Trophoblast cell (in vitro differentiated cells and primary cell): ENCODE results near the gene C19orf47.

Experiments
- DNase-seq, 2 donors: peaks; one replicate each; pipeline ENCODE4 v3.0.0-alpha.2; 2016
- H2AFZ ChIP-seq: 2 replicates; pipeline ENCODE4 v1.6.1; 2013; ENCODE audit warnings: low read length, moderate library complexity, mild to moderate bottlenecking; ENCODE audit not compliant: insufficient read depth, poor library complexity
- H2AK5ac ChIP-seq: 2 replicates; pipeline ENCODE4 v1.6.1; 2013; ENCODE audit warnings: mild to moderate bottlenecking, low read length
- H2BK120ac ChIP-seq: 2 replicates; pipeline ENCODE4 v1.6.1; 2013; ENCODE audit warnings: low read length, mild to moderate bottlenecking, moderate library complexity; ENCODE audit not compliant: insufficient read depth, poor library complexity
- H2BK12ac ChIP-seq: 2 replicates; pipeline ENCODE4 v1.6.1; 2013; ENCODE audit warnings: mild to moderate bottlenecking, low read length, moderate library complexity
- H2BK5ac ChIP-seq: 2 replicates; pipeline ENCODE4 v1.6.1; 2013; ENCODE audit warnings: low read length, low read depth, moderate library complexity, mild to moderate bottlenecking; ENCODE audit not compliant: poor library complexity
- H3K14ac ChIP-seq: 2 replicates; pipeline ENCODE4 v1.6.1; 2013; ENCODE audit warnings: mild to moderate bottlenecking, low read length
- H3K18ac ChIP-seq: 2 replicates; pipeline ENCODE4 v1.6.1; 2013; ENCODE audit warnings: mild to moderate bottlenecking, low read length
- H3K23ac ChIP-seq: 2 replicates; pipeline ENCODE4 v1.6.1; 2013; ENCODE audit warnings: low read length
- H3K27ac ChIP-seq: 2 replicates; pipeline ENCODE4 v1.5.1; 2013; ENCODE audit warnings: low read depth, mild to moderate bottlenecking, inconsistent platforms, low read length, moderate library complexity
- H3K27me3 ChIP-seq: 2 replicates; pipeline ENCODE4 v1.6.1; 2013; ENCODE audit warnings: inconsistent platforms, mild to moderate bottlenecking, low read length, moderate library complexity; ENCODE audit not compliant: insufficient read depth
- H3K36me3 ChIP-seq, 2 experiments: 1 replicate in 1 of 2; 2 replicates in 1 of 2; pipeline ENCODE4 v1.6.1; 2013; ENCODE audit warnings: low read length in 2 of 2, mild to moderate bottlenecking in 2 of 2, moderate library complexity in 1 of 2; ENCODE audit not compliant: insufficient read depth in 2 of 2, control insufficient read depth in 1 of 2
- H3K4ac ChIP-seq: 2 replicates; pipeline ENCODE4 v1.6.1; 2013; ENCODE audit warnings: low read depth, mild to moderate bottlenecking, low read length, moderate library complexity
- H3K4me1 ChIP-seq, 2 experiments: 1 replicate in 1 of 2; 2 replicates in 1 of 2; pipeline ENCODE4 v1.6.1; 2013; ENCODE audit warnings: low read length in 2 of 2, mild to moderate bottlenecking in 2 of 2, moderate library complexity in 1 of 2; ENCODE audit not compliant: insufficient read depth in 2 of 2, control insufficient read depth in 1 of 2
- H3K4me2 ChIP-seq: 2 replicates; pipeline ENCODE4 v1.6.1; 2013; ENCODE audit warnings: inconsistent platforms, mild to moderate bottlenecking, low read length, moderate library complexity
- H3K4me3 ChIP-seq: 2 replicates; pipeline ENCODE4 v1.5.1; 2013; ENCODE audit warnings: mild to moderate bottlenecking, low read depth, low read length, inconsistent platforms
- H3K79me1 ChIP-seq: one replicate; pipeline ENCODE4 v1.6.1; 2013; ENCODE audit warnings: low read length
- H3K79me2 ChIP-seq: 2 replicates; pipeline ENCODE4 v1.6.1; 2013; ENCODE audit warnings: low read length, mild to moderate bottlenecking; ENCODE audit not compliant: control insufficient read depth, insufficient read depth, poor library complexity
- H3K9ac ChIP-seq: 2 replicates; pipeline ENCODE4 v1.6.1; 2013; ENCODE audit warnings: mild to moderate bottlenecking, low read length
- H3K9me3 ChIP-seq: 2 replicates; pipeline ENCODE4 v1.6.1; 2013; ENCODE audit warnings: low read depth, mild to moderate bottlenecking, control low read depth, inconsistent platforms, low read length; ENCODE audit not compliant: insufficient read depth
- H4K12ac ChIP-seq: 2 replicates; pipeline ENCODE4 v1.6.1; 2013; ENCODE audit warnings: low read depth, mild to moderate bottlenecking, low read length, moderate library complexity
- H4K8ac ChIP-seq: 2 replicates; pipeline ENCODE4 v1.6.1; 2013; ENCODE audit warnings: low read depth, mild to moderate bottlenecking, low read length, moderate library complexity
- H4K91ac ChIP-seq: one replicate; pipeline ENCODE4 v1.6.1; 2013; ENCODE audit warnings: low read depth, mild to moderate bottlenecking, low read length, moderate library complexity
- WGBS: extraction: QIAGEN DNeasy Blood & Tissue Kit; methylation state at CpG from one replicate; pipeline ENCODE4 v1.1.7; 2013; ENCODE audit warnings: missing lambda C conversion rate; ENCODE audit not compliant: insufficient read length, insufficient coverage; ENCODE audit errors: extremely low coverage; 5-methylcytosine and 5-hydroxymethylcytosine counted together

The C19orf47 gene

DNA sequence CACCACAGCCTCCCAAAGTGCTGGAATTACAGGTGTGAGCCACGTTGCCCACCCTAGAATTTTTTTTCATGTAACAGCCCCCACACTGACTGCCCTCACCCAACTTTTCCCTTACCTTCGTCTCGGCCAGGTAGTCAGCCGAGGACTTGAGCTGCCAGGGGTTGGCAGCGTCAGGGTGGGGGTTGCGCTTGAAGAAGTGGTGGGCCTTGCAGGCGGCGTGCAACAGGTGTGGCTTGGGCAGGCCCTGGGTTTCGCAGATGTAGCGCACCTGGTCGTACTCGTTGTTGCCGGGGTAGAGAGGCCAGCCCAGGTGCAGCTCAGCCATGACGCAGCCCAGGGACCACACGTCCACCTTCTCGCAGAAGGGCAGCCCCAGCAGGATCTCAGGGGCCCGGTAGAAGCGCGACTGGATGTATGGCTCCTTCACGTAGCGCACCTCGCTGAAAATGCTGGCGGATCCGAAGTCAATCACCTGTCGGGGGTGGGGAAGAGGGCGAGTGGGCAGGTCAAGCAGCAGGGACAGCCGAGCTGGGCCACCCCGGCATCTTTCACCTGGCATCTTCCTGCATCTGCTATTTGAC, 35.6 kb upstream of the C19orf47 start:
- H3K27ac ChIP-seq = no peak overlapping the region
- H3K36me3 ChIP-seq = peaks cover 17 to 23% of the 10 kb centered on the region in 2 experiments
- no CpG with 5 or more reads among the region's 28 CpGs for WGBS
- no peak overlapping the region for H3K18ac ChIP-seq
- H3K4me2 ChIP-seq = no peak overlapping the region
- no peak overlapping the region for H3K4me3 ChIP-seq
- no peak overlapping the region for H2AFZ ChIP-seq
- no peak overlapping the region for H2AK5ac ChIP-seq
- H4K91ac ChIP-seq = no peak overlapping the region
- H3K9me3 ChIP-seq = peaks cover 2% of the 10 kb centered on the region
- no peak overlapping the region for H3K4ac ChIP-seq
- H3K79me1 ChIP-seq = no peaks in the 10 kb centered on the region
- no peak for DNase-seq
- H4K12ac ChIP-seq = no peak overlapping the region
- H3K4me1 ChIP-seq = no peaks in the 10 kb centered on the region
- H2BK12ac ChIP-seq = no peak overlapping the region
- H3K14ac ChIP-seq = no peak overlapping the region
- H3K79me2 ChIP-seq = no peaks in the 10 kb centered on the region
- no peak overlapping the region for H2BK5ac ChIP-seq
- H3K9ac ChIP-seq = no peak overlapping the region
- no peak overlapping the region for H4K8ac ChIP-seq
- no peak overlapping the region for H3K23ac ChIP-seq
- H2BK120ac ChIP-seq = no peak overlapping the region
- no peaks in the 10 kb centered on the region for H3K27me3 ChIP-seq

DNA sequence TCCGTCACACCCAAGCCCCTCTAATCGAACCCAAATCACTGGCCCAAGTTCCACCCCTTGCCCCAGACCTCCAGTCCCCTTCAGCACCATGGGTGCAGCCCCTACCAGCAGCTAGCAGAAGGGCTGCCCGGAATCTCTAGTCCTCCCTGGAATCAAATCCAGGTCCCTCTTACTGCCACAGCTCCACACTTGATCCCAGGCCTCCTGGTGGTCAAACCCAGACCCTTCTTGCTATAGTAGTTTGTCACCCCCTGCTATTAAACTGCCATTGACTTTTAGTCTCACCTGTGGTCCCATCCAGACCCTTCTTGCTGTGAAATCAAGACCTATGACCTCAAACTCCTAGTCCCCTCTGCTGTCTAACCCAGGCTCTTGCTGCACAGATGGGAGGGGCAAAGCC, 33.1 kb upstream of the C19orf47 start:
- no peak overlapping the region for H3K9ac ChIP-seq
- no peak overlapping the region for H4K8ac ChIP-seq
- H2BK120ac ChIP-seq = no peak overlapping the region
- no peaks in the 10 kb centered on the region for H3K27me3 ChIP-seq
- H3K79me2 ChIP-seq = no peaks in the 10 kb centered on the region
- H4K91ac ChIP-seq = no peak overlapping the region
- no peak for DNase-seq
- H3K18ac ChIP-seq = no peak overlapping the region
- H3K4ac ChIP-seq = no peak overlapping the region
- peaks cover 2% of the 10 kb centered on the region for H3K9me3 ChIP-seq
- no peak overlapping the region for H2AFZ ChIP-seq
- H3K4me1 ChIP-seq = no peaks in the 10 kb centered on the region
- H3K4me3 ChIP-seq = no peak overlapping the region
- H3K14ac ChIP-seq = no peak overlapping the region
- no peak overlapping the region for H4K12ac ChIP-seq
- H3K4me2 ChIP-seq = no peak overlapping the region
- H2AK5ac ChIP-seq = no peak overlapping the region
- no peak overlapping the region for H2BK12ac ChIP-seq
- no CpG with 5 or more reads among the region's 3 CpGs for WGBS
- no peak overlapping the region for H2BK5ac ChIP-seq
- no peaks in the 10 kb centered on the region for H3K79me1 ChIP-seq
- no peak overlapping the region for H3K27ac ChIP-seq
- peaks cover 39 to 45% of the 10 kb centered on the region in 2 experiments for H3K36me3 ChIP-seq
- H3K23ac ChIP-seq = no peak overlapping the region

DNA sequence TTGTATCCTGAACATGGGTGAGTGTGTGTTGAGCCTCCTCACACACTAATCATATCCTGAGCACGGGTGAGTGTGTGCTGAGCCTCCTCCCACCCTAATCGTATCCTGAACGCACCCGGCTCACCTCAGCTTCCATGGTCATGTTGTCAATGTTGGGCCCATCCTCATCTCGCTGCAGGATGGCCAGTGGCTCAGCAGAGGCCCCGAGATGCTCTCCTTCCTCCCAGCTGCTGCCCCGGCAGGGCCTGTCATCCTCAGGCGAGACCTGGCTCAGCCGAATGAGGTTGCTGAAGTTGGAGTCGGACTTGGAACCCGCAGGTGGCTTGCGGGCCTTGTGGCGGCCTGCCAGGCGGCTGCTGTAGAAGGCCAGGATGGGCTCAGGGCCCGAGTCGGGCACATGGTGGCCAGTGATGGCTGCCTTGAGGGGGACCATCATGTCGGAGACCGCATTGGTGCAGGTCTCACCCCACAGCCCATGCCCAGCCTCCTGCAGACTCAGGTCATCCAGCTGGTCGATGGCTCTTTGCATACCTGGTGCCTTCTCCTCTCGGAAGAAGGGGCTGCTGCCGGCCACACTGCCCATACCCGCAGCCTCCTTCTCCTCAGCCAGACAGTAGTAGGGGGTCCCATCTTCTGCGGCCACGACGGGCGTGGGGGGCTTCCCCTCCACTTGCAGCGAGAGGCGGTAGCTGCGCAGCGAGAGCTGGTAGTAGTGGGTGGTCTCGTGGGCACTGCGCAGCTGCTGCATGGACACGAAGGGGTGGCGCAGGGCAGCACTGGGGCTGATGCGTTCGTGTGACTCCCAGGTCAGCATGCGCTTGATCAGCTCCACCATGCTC, 32.2 kb upstream of the C19orf47 start:
- Histone ChIP-seq H3K4me2 (no peak overlapping the region), H4K12ac (no peak overlapping the region), H3K9me3 (peaks cover 2% of the 10 kb centered on the region), H3K4ac (no peak overlapping the region), H2AFZ (no peak overlapping the region), H2BK5ac (no peak overlapping the region), H2BK120ac (no peak overlapping the region), H3K27me3 (no peaks in the 10 kb centered on the region), H3K18ac (no peak overlapping the region), H3K4me1 (no peaks in the 10 kb centered on the region), H4K8ac (no peak overlapping the region), H3K79me1 (no peaks in the 10 kb centered on the region), H3K27ac (no peak overlapping the region), H4K91ac (no peak overlapping the region), H3K23ac (no peak overlapping the region), H3K36me3 (peaks cover 47 to 51% of the 10 kb centered on the region in 2 experiments), H3K79me2 (no peaks in the 10 kb centered on the region), H2AK5ac (no peak overlapping the region), H3K4me3 (no peak overlapping the region), H3K14ac (no peak overlapping the region), H3K9ac (no peak overlapping the region), H2BK12ac (no peak overlapping the region)
- no CpG with 5 or more reads among the region's 37 CpGs for WGBS
- DNase-seq = no peak

DNA sequence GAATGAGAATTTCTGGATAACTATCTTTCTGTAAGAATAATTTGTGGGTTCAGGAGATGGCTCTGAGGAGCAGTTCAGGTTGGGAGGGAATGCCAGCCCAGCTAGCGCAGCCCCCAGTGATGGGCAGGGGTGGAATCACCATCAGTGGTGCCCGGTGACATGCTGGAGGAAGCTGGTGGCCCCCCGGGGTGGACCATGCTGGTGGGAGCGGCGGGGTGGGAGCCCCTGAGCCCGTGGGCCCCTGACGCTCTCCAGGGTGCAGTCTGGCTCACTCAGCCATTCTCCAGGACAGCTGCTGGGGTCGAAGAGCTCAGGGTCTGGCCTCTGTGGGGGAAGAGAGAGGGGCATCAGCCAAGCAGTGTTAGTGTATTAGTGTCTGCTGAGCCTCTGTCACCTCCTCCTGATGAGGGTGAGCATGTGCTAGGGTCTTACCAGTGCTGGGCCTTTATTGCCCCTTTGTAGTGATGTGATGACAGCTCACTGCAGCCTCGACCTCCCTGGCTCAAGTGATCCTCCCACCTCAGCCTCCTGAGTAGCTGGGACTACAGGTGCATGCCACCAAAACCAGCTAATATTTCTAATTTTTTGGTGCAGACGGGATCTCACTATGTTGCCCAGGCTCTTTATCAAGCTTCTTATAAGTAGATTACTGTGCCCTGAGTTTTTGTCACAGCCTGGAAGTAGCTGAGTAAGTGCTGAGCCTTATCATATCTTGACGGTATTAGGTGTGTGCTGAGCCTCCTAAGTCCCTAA, 31.4 kb upstream of the C19orf47 start:
- no peaks in the 10 kb centered on the region for H3K4me1 ChIP-seq
- no peak overlapping the region for H2BK12ac ChIP-seq
- H2AK5ac ChIP-seq = no peak overlapping the region
- no peak overlapping the region for H2BK120ac ChIP-seq
- no peak overlapping the region for H4K8ac ChIP-seq
- H3K27me3 ChIP-seq = no peaks in the 10 kb centered on the region
- DNase-seq = no peak
- H3K27ac ChIP-seq = no peak overlapping the region
- no peaks in the 10 kb centered on the region for H3K79me2 ChIP-seq
- no peak overlapping the region for H3K18ac ChIP-seq
- no CpG with 5 or more reads among the region's 11 CpGs for WGBS
- H3K79me1 ChIP-seq = no peaks in the 10 kb centered on the region
- H2AFZ ChIP-seq = no peak overlapping the region
- H3K9ac ChIP-seq = no peak overlapping the region
- no peak overlapping the region for H4K91ac ChIP-seq
- no peak overlapping the region for H3K23ac ChIP-seq
- peaks cover 51 to 55% of the 10 kb centered on the region in 2 experiments for H3K36me3 ChIP-seq
- H3K4me3 ChIP-seq = no peak overlapping the region
- no peak overlapping the region for H3K14ac ChIP-seq
- no peak overlapping the region for H3K4me2 ChIP-seq
- H3K4ac ChIP-seq = no peak overlapping the region
- no peak overlapping the region for H4K12ac ChIP-seq
- no peak overlapping the region for H2BK5ac ChIP-seq
- peaks cover 2% of the 10 kb centered on the region for H3K9me3 ChIP-seq
